ENCODE measurements around the gene ADORA1.

ADORA1 gene

DNA sequence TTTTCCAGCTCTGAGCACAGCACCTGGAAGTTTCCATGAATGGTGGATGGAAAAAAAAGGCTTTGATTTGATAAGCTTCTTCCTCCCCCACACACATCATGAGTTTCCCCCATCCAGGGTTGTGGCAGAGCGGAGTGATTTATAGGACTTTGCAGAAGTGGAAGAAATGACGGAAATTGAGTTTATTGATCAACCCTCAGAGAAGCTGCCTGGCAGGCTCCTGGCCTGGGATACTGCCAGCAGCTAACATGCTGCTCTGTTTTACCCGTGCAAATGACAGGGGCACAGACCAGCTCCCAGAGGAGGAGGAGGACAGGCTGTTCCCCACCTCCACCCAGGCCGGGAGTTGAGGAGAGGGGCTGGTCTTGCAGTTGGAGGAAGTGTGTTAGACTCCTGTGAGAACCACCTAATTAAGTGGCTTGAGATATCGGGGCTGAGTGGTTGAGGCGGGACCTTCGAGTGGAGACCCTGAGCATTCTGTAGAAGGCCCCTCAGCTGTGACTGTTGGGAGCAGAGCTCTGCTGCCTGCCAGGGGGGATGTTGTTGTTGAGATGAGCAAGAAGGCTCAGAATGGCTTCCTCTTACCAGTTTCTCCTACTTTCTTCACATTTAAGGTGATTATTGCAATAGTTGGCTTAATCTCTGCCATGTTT is 21.8 kb downstream of the ADORA1 start:
- TF ChIP-seq POLR2AphosphoS5 (IDR thresholded peaks at IDR 0.05; ENCODE audit: low read depth, low read length) (no peak), TAF1 (IDR thresholded peaks at IDR 0.05; ENCODE audit: borderline replicate concordance, insufficient read depth, low read length) (no peak), SIN3A (IDR thresholded peaks at IDR 0.05; ENCODE audit: borderline replicate concordance, insufficient read depth, low read length) (no peak)
- TF ChIP-seq, protein P1, sequence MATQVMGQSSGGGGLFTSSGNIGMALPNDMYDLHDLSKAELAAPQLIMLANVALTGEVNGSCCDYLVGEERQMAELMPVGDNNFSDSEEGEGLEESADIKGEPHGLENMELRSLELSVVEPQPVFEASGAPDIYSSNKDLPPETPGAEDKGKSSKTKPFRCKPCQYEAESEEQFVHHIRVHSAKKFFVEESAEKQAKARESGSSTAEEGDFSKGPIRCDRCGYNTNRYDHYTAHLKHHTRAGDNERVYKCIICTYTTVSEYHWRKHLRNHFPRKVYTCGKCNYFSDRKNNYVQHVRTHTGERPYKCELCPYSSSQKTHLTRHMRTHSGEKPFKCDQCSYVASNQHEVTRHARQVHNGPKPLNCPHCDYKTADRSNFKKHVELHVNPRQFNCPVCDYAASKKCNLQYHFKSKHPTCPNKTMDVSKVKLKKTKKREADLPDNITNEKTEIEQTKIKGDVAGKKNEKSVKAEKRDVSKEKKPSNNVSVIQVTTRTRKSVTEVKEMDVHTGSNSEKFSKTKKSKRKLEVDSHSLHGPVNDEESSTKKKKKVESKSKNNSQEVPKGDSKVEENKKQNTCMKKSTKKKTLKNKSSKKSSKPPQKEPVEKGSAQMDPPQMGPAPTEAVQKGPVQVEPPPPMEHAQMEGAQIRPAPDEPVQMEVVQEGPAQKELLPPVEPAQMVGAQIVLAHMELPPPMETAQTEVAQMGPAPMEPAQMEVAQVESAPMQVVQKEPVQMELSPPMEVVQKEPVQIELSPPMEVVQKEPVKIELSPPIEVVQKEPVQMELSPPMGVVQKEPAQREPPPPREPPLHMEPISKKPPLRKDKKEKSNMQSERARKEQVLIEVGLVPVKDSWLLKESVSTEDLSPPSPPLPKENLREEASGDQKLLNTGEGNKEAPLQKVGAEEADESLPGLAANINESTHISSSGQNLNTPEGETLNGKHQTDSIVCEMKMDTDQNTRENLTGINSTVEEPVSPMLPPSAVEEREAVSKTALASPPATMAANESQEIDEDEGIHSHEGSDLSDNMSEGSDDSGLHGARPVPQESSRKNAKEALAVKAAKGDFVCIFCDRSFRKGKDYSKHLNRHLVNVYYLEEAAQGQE (IDR thresholded peaks at IDR 0.05; ENCODE audit: insufficient read depth in 1 of 2, low read depth in 2 of 2, low read length in 2 of 2), result no peak

DNA sequence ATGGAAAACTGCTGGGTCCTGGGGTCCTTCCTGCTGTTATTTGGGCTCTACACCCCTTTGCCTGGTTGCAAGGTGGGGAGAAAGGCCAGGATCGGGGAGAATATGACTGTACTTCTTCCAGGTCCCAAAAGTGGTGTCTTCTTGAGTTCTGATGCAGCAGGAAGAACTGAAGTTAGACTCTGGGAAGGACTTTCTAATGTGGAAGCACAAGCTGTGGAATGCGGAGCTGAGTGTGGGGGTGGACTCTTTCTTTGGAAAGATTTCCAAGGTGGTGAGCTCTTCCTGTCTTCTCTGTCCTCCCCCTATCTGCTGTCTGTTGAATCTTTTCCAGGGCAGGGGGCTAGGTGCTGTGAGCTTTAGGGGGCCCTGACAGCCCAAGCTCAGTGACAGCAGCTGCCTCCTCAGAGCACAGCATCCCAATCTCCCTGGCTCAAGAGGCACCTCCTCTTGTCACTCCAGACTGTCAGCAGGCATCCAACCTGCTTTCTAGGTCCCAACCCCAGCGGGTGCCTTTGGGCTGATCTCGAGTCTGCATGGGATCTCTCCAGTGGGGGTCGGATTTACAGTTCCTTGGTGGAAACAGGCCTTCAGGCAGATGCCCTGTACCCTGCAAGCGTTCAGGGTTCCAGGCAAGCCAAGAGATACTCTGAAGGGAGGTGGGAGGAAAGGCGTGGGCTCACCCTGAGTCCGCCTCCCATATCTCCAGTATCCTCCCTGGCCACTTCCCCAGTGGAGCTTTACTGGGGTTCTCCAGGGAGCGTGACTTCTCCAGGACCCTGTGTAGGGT is 23.2 kb downstream of the ADORA1 start:
- no peak for TF ChIP-seq SIN3A (IDR thresholded peaks at IDR 0.05; ENCODE audit: borderline replicate concordance, insufficient read depth, low read length)
- TF ChIP-seq, protein P1 (IDR thresholded peaks at IDR 0.05; ENCODE audit: insufficient read depth in 1 of 2, low read depth in 2 of 2, low read length in 2 of 2), result no peak
- TF ChIP-seq FOXP2 (optimal IDR thresholded peaks at IDR 0.05; ENCODE audit: borderline replicate concordance, extremely low read depth, extremely low read length, insufficient read depth), result no peak
- TF ChIP-seq POLR2AphosphoS5 (IDR thresholded peaks at IDR 0.05; ENCODE audit: low read depth, low read length), result no peak
- TF ChIP-seq TAF1 (IDR thresholded peaks at IDR 0.05; ENCODE audit: borderline replicate concordance, insufficient read depth, low read length), result no peak

DNA sequence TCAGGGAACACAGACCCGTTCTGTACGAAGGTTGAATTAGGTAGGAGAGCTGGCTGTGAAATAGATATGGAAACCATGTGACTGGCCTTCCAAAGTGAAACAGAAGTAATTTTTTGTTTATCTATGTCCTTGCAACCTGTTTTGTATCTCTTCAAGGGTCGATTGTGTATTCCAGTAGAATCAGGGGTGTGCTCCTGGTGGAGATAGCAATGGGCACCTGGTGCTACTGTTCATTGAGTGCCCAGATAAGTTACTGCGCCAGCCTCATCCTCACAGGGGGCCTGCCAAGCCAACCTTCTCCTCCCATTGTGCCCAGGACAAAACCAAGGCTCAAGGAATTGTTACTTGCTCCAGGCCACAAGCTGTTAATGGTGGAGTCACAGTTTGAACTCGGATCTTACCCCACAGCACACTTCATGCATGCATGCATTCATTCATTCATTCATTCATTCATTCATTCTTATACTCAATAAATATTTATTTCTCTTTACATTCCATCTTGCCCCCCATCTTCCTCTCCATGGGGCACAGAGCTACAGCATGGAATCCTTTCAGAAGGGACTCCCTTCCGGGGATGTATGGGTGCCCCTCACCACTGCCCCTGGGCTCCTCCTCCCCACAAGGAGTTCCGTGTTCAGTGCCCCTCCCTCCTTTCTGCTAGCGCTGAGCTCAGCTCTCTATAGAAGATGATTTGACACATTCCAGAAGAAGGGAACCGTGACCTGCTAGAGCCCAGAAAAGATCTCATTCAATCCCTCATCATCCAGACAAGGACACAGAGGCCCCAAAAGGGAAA is 24.0 kb downstream of the ADORA1 start:
- TF ChIP-seq SIN3A (IDR thresholded peaks at IDR 0.05; ENCODE audit: borderline replicate concordance, insufficient read depth, low read length) (no peak), FOXP2 (optimal IDR thresholded peaks at IDR 0.05; ENCODE audit: borderline replicate concordance, extremely low read depth, extremely low read length, insufficient read depth) (no peak), TAF1 (IDR thresholded peaks at IDR 0.05; ENCODE audit: borderline replicate concordance, insufficient read depth, low read length) (no peak), POLR2AphosphoS5 (IDR thresholded peaks at IDR 0.05; ENCODE audit: low read depth, low read length) (no peak)
- TF ChIP-seq, protein P1 (IDR thresholded peaks at IDR 0.05; ENCODE audit: insufficient read depth in 1 of 2, low read depth in 2 of 2, low read length in 2 of 2), result no peak

DNA sequence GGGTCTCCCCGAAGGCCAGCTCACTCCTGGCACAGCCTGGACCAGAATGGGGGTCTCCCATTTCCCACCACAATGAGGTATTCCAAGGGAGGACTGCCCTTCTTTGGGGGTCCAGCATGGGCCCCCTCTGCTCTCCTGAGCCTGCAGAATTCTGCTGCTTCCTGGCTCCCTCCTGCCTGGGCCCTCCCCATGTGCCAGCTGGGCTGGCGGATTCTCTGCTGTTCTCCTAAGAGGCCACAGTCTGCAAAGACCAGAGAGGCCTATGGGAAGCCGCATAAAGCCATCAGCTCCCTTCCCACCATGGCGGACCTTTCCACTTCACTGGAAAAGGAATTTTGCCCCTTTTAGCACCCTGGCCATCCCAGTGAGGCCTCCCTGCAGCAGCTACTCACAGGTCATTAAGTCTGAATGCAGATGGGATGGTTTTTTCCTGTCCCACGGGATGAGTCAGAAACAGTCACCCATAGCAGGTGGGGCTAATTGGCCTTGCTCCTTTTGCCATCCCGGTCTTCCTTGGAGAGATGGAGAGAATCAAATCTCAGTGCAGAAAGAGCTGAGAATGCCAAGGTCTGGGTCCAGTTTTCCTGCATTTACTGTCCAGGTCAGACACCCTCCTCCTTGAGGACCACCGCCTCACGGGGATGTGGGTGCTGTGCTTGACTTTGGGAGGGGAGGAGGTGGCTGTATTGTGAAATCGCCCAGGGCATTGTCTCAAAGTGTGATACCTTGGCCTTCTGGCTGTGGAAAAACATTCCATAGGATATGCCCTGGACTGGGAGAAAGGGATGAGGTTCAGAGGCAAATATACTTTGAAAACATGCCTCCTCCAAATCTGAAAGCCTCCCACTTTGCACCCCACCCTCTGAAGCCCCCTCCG is 24.9 kb downstream of the ADORA1 start:
- TF ChIP-seq TAF1 (IDR thresholded peaks at IDR 0.05; ENCODE audit: borderline replicate concordance, insufficient read depth, low read length) (no peak), FOXP2 (optimal IDR thresholded peaks at IDR 0.05; ENCODE audit: borderline replicate concordance, extremely low read depth, extremely low read length, insufficient read depth) (no peak), POLR2AphosphoS5 (IDR thresholded peaks at IDR 0.05; ENCODE audit: low read depth, low read length) (no peak), SIN3A (IDR thresholded peaks at IDR 0.05; ENCODE audit: borderline replicate concordance, insufficient read depth, low read length) (no peak)
- TF ChIP-seq, protein P1 (IDR thresholded peaks at IDR 0.05; ENCODE audit: insufficient read depth in 1 of 2, low read depth in 2 of 2, low read length in 2 of 2), result no peak

Measured in PFSK-1 (cell line).